ENCODE measurements around the gene SAE1. TPM values are rescaled to one million over a fixed set of nuclear protein-coding genes. Genes with fewer than 3 reads are reported as not detected.

SAE1 gene
- total RNA-seq, 1 donor from 2014 or later = 305 TPM

GRCh38 chr19:47105874-47106273 lies 24.8 kb upstream of the SAE1 start:
- Mint-ChIP-seq H3K9me3 (no peaks in the 10 kb centered on the region), H3K4me3 (no peak overlapping the region), H3K27me3 (ENCODE audit: insufficient read depth, low read depth) (no peaks in the 10 kb centered on the region), H3K27ac (peak overlapping the region; percentile 29), H3K4me1 (peaks cover 61% of the 10 kb centered on the region), H3K36me3 (peaks cover 20% of the 10 kb centered on the region)
- Histone ChIP-seq H3K9me3 (ENCODE audit: low read depth) (no peaks in the 10 kb centered on the region), H3F3A (ENCODE audit: low read depth) (peaks cover 10% of the 10 kb centered on the region), H3K27me3 (no peaks in the 10 kb centered on the region), H3K27ac (no peak overlapping the region), H3K4me2 (no peak overlapping the region), H3K4me1 (peaks cover 32% of the 10 kb centered on the region), H4K20me1 (ENCODE audit: low read depth) (peaks cover 50% of the 10 kb centered on the region), H3K79me2 (ENCODE audit: low read depth) (peaks cover 100% of the 10 kb centered on the region), H3K9ac (no peak overlapping the region), H3K36me3 (no peaks in the 10 kb centered on the region), H2AFZ (replicated peaks) (no peak overlapping the region), H3K4me3 (no peak overlapping the region)
- no peak for DNase-seq (ENCODE audit: low spot score)
- TF ChIP-seq CTCF (IDR thresholded peaks at IDR 0.05) (no peak), EZH2phosphoT487 (IDR thresholded peaks at IDR 0.05) (no peak), EZH2 (IDR thresholded peaks at IDR 0.05) (no peak)

GRCh38 chr19:47106821-47107201 lies 23.8 kb upstream of the SAE1 start:
- no peaks in the 10 kb centered on the region for H3K9me3 Mint-ChIP-seq
- no peak overlapping the region for H3K27ac ChIP-seq
- H3F3A ChIP-seq (ENCODE audit: low read depth) = peaks cover 16% of the 10 kb centered on the region
- H3K4me3 Mint-ChIP-seq = no peak overlapping the region
- H3K79me2 ChIP-seq (ENCODE audit: low read depth) = peaks cover 100% of the 10 kb centered on the region
- no peak for TF ChIP-seq CTCF (IDR thresholded peaks at IDR 0.05)
- no peak for TF ChIP-seq EZH2phosphoT487 (IDR thresholded peaks at IDR 0.05)
- no peak for TF ChIP-seq EZH2 (IDR thresholded peaks at IDR 0.05)
- DNase-seq (ENCODE audit: low spot score) = no peak
- H3K4me3 ChIP-seq = no peak overlapping the region
- no peak overlapping the region for H2AFZ ChIP-seq (replicated peaks)
- no peaks in the 10 kb centered on the region for H3K27me3 Mint-ChIP-seq (ENCODE audit: insufficient read depth, low read depth)
- H3K9me3 ChIP-seq (ENCODE audit: low read depth) = no peaks in the 10 kb centered on the region
- H4K20me1 ChIP-seq (ENCODE audit: low read depth) = peaks cover 41% of the 10 kb centered on the region
- H3K4me1 ChIP-seq = peaks cover 32% of the 10 kb centered on the region
- peaks cover 61% of the 10 kb centered on the region for H3K4me1 Mint-ChIP-seq
- H3K36me3 Mint-ChIP-seq = peaks cover 20% of the 10 kb centered on the region
- no peak overlapping the region for H3K9ac ChIP-seq
- H3K36me3 ChIP-seq = no peaks in the 10 kb centered on the region
- H3K27ac Mint-ChIP-seq = peak overlapping the region; percentile 34
- no peaks in the 10 kb centered on the region for H3K27me3 ChIP-seq
- no peak overlapping the region for H3K4me2 ChIP-seq

- Histone ChIP-seq H3K9ac (no peak overlapping the region), H4K20me1 (ENCODE audit: low read depth) (peaks cover 35% of the 10 kb centered on the region), H3K27ac (no peak overlapping the region), H3K4me3 (no peak overlapping the region), H3K4me2 (no peak overlapping the region), H3K79me2 (ENCODE audit: low read depth) (peaks cover 99% of the 10 kb centered on the region), H3K36me3 (no peaks in the 10 kb centered on the region), H3F3A (ENCODE audit: low read depth) (peaks cover 17% of the 10 kb centered on the region), H2AFZ (replicated peaks) (no peak overlapping the region), H3K27me3 (no peaks in the 10 kb centered on the region), H3K9me3 (ENCODE audit: low read depth) (no peaks in the 10 kb centered on the region), H3K4me1 (peaks cover 32% of the 10 kb centered on the region)
- Mint-ChIP-seq H3K9me3 (no peaks in the 10 kb centered on the region), H3K36me3 (peaks cover 19% of the 10 kb centered on the region), H3K4me3 (no peak overlapping the region), H3K4me1 (peaks cover 59% of the 10 kb centered on the region), H3K27me3 (ENCODE audit: insufficient read depth, low read depth) (no peaks in the 10 kb centered on the region), H3K27ac (no peak overlapping the region)
- no peak for TF ChIP-seq EZH2phosphoT487 (IDR thresholded peaks at IDR 0.05)
- no peak for TF ChIP-seq CTCF (IDR thresholded peaks at IDR 0.05)
- no peak for TF ChIP-seq EZH2 (IDR thresholded peaks at IDR 0.05)
- no peak for DNase-seq (ENCODE audit: low spot score)
Measured at GRCh38 chr19:47107202-47107952, 23.3 kb upstream of the SAE1 start.
